Type B pancreatic cell (in vitro differentiated cells): ENCODE measurements around the gene PCDHB2. TPM values are rescaled to one million over a fixed set of nuclear protein-coding genes. Genes with fewer than 3 reads are reported as not detected.
A peak's percentile ranks its signal among the peaks of the same experiment; 100 is the strongest.
"Not testable (repeated sequence)": the region's sequence is repeated elsewhere in the genome, so short reads cannot be mapped to it uniquely, and the experiment has no call there.

Source experiments
- DNase-seq: peaks from one replicate; pipeline ENCODE4 v3.0.0; 2021; ENCODE audit warnings: mixed read lengths; ENCODE audit not compliant: unreplicated experiment; ENCODE audit errors: extremely low spot score
- H3K27ac Mint-ChIP-seq: 2 replicates; pipeline ENCODE4 v1.8.0; 2021; ENCODE audit warnings: mild to moderate bottlenecking, mixed read lengths
- H3K27me3 Mint-ChIP-seq: 2 replicates; pipeline ENCODE4 v1.8.0; 2021; ENCODE audit warnings: mixed read lengths
- H3K36me3 Mint-ChIP-seq: 2 replicates; pipeline ENCODE4 v1.8.0; 2021; ENCODE audit warnings: mixed read lengths
- H3K4me1 Mint-ChIP-seq: one replicate; pipeline ENCODE4 v1.8.0; 2021; ENCODE audit warnings: mixed read lengths; ENCODE audit not compliant: unreplicated experiment
- H3K4me3 Mint-ChIP-seq: 2 replicates; pipeline ENCODE4 v1.8.0; 2021; ENCODE audit warnings: mild to moderate bottlenecking, mixed read lengths
- H3K9me3 Mint-ChIP-seq: 2 replicates; pipeline ENCODE4 v1.8.0; 2021; ENCODE audit warnings: mixed read lengths
- total RNA-seq: library from RNA; stranded (reverse); gene quantifications from 2 replicates; pipeline ENCODE4 v1.2.1, GENCODE V29; 2021; ENCODE audit warnings: low replicate concordance
- TF ChIP-seq, protein P1 (sequence below): fragments of 200-600 bp; sonication (generic); conservative IDR thresholded peaks from 2 replicates; pipeline ENCODE4 v1.5.0; 2021; ENCODE audit warnings: antibody characterized with exemption, mild to moderate bottlenecking

Gene PCDHB2
- total RNA-seq, 1 donor from 2014 or later: 33.7 TPM

DNA sequence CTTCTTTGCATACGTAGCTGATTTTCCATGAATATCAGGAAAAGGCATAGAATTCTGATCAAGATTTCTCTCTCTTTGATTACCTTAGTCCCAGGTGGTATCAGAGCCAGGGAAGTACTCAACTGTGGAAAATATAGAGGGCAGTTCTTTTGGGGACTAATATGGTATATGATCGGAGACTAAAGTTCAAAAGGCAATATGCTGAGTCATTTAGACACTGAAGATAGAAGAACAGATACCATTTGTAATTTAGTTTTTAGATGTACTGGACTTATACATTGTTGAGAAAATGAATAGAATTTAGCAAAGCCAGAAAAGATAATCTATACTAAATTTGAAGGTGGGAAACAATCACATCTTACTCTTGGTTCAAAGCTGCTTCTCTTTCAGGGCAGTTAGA is 10.9 kb downstream of the PCDHB2 start:
- Mint-ChIP-seq H3K9me3 (peaks cover 14% of the 10 kb centered on the region), H3K27ac (no peak overlapping the region), H3K4me1 (no peaks in the 10 kb centered on the region), H3K36me3 (peaks cover 28% of the 10 kb centered on the region), H3K4me3 (no peak overlapping the region), H3K27me3 (no peaks in the 10 kb centered on the region)
- DNase-seq: no peak
- TF ChIP-seq, protein P1, sequence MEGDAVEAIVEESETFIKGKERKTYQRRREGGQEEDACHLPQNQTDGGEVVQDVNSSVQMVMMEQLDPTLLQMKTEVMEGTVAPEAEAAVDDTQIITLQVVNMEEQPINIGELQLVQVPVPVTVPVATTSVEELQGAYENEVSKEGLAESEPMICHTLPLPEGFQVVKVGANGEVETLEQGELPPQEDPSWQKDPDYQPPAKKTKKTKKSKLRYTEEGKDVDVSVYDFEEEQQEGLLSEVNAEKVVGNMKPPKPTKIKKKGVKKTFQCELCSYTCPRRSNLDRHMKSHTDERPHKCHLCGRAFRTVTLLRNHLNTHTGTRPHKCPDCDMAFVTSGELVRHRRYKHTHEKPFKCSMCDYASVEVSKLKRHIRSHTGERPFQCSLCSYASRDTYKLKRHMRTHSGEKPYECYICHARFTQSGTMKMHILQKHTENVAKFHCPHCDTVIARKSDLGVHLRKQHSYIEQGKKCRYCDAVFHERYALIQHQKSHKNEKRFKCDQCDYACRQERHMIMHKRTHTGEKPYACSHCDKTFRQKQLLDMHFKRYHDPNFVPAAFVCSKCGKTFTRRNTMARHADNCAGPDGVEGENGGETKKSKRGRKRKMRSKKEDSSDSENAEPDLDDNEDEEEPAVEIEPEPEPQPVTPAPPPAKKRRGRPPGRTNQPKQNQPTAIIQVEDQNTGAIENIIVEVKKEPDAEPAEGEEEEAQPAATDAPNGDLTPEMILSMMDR: no peak

DNA sequence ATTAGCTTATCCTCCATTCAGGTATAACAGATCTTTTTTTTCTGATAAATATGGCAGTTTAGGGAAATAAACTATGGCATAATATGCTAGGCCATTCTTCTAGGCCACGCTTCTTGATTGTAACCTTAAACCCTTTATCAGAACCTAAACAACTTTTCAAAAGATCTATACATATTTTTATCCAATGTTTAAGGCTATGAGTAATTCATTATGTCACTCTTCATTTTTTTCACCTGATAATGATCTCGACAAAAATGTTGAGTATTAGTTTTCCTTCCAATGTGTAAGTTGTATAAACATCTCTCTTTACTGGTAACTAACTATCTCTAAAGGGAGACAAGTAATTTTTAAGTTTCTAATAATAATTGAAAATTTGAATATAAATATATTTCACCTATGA is 24.8 kb downstream of the PCDHB2 start:
- no peak for DNase-seq
- no peaks in the 10 kb centered on the region for H3K4me1 Mint-ChIP-seq
- H3K36me3 Mint-ChIP-seq: peaks cover 23% of the 10 kb centered on the region
- H3K4me3 Mint-ChIP-seq: no peak overlapping the region
- peaks cover 6% of the 10 kb centered on the region for H3K9me3 Mint-ChIP-seq
- no peak overlapping the region for H3K27ac Mint-ChIP-seq
- H3K27me3 Mint-ChIP-seq: no peaks in the 10 kb centered on the region
- TF ChIP-seq, protein P1: no peak

DNA sequence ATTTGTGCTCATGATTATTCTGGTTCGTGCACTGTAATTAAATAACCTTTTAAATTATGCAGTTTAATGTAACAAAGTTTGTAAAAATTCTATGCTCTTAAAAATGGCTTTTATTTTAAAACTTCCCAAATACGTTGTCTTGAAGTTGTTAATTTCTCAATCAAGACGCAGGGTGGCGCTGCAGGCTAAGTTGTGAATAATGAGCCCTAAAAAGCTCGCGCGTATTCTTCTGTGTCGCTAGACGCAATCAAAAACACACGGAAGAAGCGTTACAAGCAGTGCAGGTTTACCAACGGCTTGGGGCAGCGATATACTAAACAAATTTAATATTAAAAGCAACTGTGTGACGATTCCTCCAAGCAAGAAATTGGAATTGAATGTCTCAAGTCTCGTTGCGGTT is 27.1 kb downstream of the PCDHB2 start, which contains the start of gene PCDHB4:
Gene PCDHB4 (plus strand): TSS at position 256 of the 400 bp plus-strand sequence. CDS start 181 bp downstream, outside the sequence.
- Mint-ChIP-seq H3K27ac (no peak within 1 kb of the TSS), H3K36me3 (peaks cover 18% of the 10 kb centered on the region), H3K4me1 (no peaks in the 10 kb centered on the region), H3K27me3 (no peaks in the 10 kb centered on the region), H3K9me3 (peaks cover 3% of the 10 kb centered on the region), H3K4me3 (no peak within 1 kb of the TSS)
- DNase-seq: no peak
- TF ChIP-seq, protein P1: peak; percentile 26

DNA sequence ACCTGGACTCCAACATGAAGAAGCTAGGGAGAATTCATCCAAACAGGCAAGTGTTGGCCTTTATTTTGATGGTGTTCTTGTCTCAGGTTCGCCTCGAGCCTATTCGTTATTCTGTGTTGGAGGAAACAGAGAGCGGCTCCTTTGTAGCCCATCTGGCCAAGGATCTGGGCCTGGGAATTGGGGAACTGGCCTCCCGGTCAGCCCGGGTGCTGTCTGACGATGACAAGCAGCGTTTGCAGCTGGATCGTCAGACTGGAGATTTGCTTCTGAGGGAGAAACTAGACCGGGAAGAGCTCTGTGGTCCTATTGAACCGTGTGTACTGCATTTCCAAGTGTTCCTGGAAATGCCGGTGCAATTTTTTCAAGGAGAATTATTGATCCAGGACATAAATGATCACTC is 27.6 kb downstream of the PCDHB2 start:
- Mint-ChIP-seq H3K4me1 (no peaks in the 10 kb centered on the region), H3K9me3 (no peaks in the 10 kb centered on the region), H3K36me3 (peaks cover 18% of the 10 kb centered on the region), H3K27me3 (no peaks in the 10 kb centered on the region), H3K27ac (no peak overlapping the region), H3K4me3 (no peak overlapping the region)
- TF ChIP-seq, protein P1: no peak
- DNase-seq: no peak

DNA sequence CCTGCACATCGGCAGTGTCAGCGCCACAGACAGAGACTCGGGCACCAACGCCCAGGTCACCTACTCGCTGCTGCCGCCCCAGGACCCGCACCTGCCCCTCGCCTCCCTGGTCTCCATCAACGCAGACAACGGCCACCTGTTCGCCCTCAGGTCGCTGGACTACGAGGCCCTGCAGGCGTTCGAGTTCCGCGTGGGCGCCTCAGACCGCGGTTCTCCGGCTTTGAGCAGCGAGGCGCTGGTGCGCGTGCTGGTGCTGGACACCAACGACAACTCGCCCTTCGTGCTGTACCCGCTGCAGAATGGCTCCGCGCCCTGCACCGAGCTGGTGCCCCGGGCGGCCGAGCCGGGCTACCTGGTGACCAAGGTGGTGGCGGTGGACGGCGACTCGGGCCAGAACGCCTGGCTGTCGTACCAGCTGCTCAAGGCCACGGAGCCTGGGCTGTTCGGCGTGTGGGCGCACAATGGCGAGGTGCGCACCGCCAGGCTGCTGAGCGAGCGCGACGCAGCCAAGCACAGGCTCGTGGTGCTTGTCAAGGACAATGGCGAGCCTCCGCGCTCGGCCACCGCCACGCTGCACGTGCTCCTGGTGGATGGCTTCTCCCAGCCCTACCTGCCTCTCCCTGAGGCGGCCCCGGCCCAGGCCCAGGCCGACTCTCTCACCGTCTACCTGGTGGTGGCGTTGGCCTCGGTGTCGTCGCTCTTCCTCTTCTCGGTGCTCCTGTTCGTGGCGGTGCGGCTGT is 29.2 kb downstream of the PCDHB2 start:
- H3K36me3 Mint-ChIP-seq: peaks cover 18% of the 10 kb centered on the region
- not testable (repeated sequence) for H3K27me3 Mint-ChIP-seq, DNase-seq, H3K27ac Mint-ChIP-seq, H3K9me3 Mint-ChIP-seq, H3K4me1 Mint-ChIP-seq, H3K4me3 Mint-ChIP-seq

DNA sequence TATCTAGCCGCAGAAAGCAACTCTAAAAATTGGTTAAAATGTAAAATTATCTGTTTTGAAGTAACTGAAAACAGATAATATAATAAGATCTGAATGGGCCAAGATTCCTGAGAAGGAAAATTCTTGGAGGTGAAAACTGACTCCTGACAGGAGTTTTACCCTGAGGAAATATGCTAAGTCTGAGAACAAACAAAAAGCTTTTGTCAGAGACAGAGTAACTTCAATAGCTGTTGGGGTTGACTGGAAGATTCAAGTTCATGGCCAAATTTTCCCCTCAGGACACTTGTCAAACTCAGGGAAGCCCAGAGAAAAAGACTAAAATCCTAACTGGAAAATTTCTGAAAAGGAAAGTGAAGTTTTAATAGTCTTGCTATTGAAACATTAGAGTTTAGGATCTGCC is 32.9 kb downstream of the PCDHB2 start:
- no peaks in the 10 kb centered on the region for H3K4me1 Mint-ChIP-seq
- H3K27ac Mint-ChIP-seq: no peak overlapping the region
- peaks cover 13% of the 10 kb centered on the region for H3K36me3 Mint-ChIP-seq
- H3K9me3 Mint-ChIP-seq: no peaks in the 10 kb centered on the region
- H3K27me3 Mint-ChIP-seq: no peaks in the 10 kb centered on the region
- DNase-seq: no peak
- TF ChIP-seq, protein P1: no peak
- no peak overlapping the region for H3K4me3 Mint-ChIP-seq
